Measurements from ENCODE around the gene F2RL2. TPM values are rescaled to one million over a fixed set of nuclear protein-coding genes. Genes with fewer than 3 reads are reported as not detected.

Gene F2RL2
- total and polyA plus RNA-seq, 10 donors = 0.04 to 1.5 (median 0.25) TPM; not detected in 1

GRCh38 chr5:76585783-76586217 is 37.4 kb downstream of the F2RL2 start:
- H3K4me1 ChIP-seq = peaks cover 0 to 23% (median 14%) of the 10 kb centered on the region in 6 donors
- DNase-seq = no peak
- no peaks in the 10 kb centered on the region for H3K27me3 ChIP-seq (replicated peaks in 1 of 7)
- no peaks in the 10 kb centered on the region for H3K9me3 ChIP-seq
- H3K4me3 ChIP-seq = no peak overlapping the region
- H3K27ac ChIP-seq = no peak overlapping the region
- peaks cover 0 to 14% (median 0%) of the 10 kb centered on the region in 6 donors for H3K36me3 ChIP-seq
- 87 to 98% (median 92%) methylated on average over 3 of the region's 3 CpGs for WGBS, 5 donors
- TF ChIP-seq POLR2AphosphoS5 (IDR thresholded peaks at IDR 0.05) (no peak), POLR2A (IDR thresholded peaks at IDR 0.05) (no peak)
- TF ChIP-seq, protein P1, sequence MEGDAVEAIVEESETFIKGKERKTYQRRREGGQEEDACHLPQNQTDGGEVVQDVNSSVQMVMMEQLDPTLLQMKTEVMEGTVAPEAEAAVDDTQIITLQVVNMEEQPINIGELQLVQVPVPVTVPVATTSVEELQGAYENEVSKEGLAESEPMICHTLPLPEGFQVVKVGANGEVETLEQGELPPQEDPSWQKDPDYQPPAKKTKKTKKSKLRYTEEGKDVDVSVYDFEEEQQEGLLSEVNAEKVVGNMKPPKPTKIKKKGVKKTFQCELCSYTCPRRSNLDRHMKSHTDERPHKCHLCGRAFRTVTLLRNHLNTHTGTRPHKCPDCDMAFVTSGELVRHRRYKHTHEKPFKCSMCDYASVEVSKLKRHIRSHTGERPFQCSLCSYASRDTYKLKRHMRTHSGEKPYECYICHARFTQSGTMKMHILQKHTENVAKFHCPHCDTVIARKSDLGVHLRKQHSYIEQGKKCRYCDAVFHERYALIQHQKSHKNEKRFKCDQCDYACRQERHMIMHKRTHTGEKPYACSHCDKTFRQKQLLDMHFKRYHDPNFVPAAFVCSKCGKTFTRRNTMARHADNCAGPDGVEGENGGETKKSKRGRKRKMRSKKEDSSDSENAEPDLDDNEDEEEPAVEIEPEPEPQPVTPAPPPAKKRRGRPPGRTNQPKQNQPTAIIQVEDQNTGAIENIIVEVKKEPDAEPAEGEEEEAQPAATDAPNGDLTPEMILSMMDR (IDR thresholded peaks at IDR 0.05 in 8 of 11, conservative IDR thresholded peaks at IDR 0.05 in 3 of 11) = no peak
- intact Hi-C loops (cut with DNase I; ENCODE audit: low total_unique reads) = no loop called here

DNA sequence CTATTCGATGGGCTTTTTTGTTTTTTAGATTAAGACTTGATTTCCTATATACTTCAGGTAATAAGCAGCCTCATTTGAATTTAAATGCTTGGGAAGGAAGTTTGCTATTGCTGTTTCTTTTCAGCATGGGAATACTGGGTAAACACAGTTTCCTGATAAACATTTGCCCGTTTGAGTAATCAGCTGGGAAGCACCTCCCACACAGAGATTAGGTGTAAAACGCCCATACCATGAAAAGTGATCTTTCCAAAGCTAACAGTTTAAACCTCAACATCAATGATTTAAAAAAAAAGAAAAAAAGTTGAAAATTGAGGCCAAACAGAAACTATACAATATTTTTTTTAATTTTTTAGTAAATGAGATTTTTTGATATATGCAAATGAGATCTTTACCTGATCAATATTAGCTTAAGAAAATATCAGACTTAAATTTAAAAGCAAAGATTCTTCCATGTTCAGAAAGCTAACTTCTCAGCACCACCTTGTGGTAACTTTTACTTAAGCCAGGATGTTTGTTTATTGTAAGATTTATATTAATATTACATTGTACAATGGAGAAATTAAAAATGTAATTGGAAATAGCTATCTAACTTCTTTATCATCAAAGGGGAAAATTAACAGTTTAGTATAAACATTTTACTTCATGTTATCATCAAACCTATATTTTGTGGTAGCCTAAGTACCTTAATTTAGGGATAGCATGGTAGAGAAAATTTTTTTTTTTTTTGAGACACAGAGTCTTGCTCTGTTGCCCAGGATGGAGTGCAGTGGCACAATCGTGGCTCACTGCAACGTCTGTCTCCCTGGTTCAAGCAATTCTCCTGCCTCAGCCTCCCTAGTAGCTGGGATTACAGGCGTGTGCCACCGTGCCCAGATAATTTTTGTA is 39.8 kb downstream of the F2RL2 start:
- no peaks in the 10 kb centered on the region for H3K27me3 ChIP-seq (replicated peaks in 1 of 7)
- no peak overlapping the region for H3K4me3 ChIP-seq
- H3K27ac ChIP-seq = no peak overlapping the region
- H3K4me1 ChIP-seq = peaks cover 0 to 32% (median 14%) of the 10 kb centered on the region in 6 donors
- no peak for DNase-seq
- 46 to 65% (median 63%) methylated on average over 7 of the region's 7 CpGs for WGBS, 5 donors
- TF ChIP-seq, protein P1 (IDR thresholded peaks at IDR 0.05 in 8 of 11, conservative IDR thresholded peaks at IDR 0.05 in 3 of 11) = peak in 8 of 11 experiments; percentile 8 to 55 (median 32)
- no peak for TF ChIP-seq POLR2A (IDR thresholded peaks at IDR 0.05)
- intact Hi-C loops (cut with DNase I; ENCODE audit: low total_unique reads) = no loop called here
- no peaks in the 10 kb centered on the region for H3K36me3 ChIP-seq
- H3K9me3 ChIP-seq = no peaks in the 10 kb centered on the region

- Histone ChIP-seq H3K4me1 (peaks cover 0 to 37% (median 16%) of the 10 kb centered on the region in 6 donors), H3K27ac (peak overlapping the region in 3 of 8 donors; percentile 32 to 50 (median 35)), H3K4me3 (no peak overlapping the region), H3K27me3 (replicated peaks in 1 of 7) (no peaks in the 10 kb centered on the region), H3K9me3 (no peaks in the 10 kb centered on the region), H3K36me3 (no peaks in the 10 kb centered on the region)
- 69 to 76% (median 75%) methylated on average over 6 of the region's 6 CpGs for WGBS, 5 donors
- no peak for TF ChIP-seq POLR2A (IDR thresholded peaks at IDR 0.05)
- TF ChIP-seq POLR2AphosphoS5 (IDR thresholded peaks at IDR 0.05) = no peak
- TF ChIP-seq, protein P1 (IDR thresholded peaks at IDR 0.05 in 8 of 11, conservative IDR thresholded peaks at IDR 0.05 in 3 of 11) = no peak
- intact Hi-C loops (cut with DNase I; ENCODE audit: low total_unique reads) = no loop called here
- no peak for DNase-seq
Measured at GRCh38 chr5:76582230-76583162, 40.7 kb downstream of the F2RL2 start.

Measured in spleen (tissue), 11 donors.